ENCODE results near the gene PPFIA1.
A peak's percentile ranks its signal among the peaks of the same experiment; 100 is the strongest.
"Not testable (repeated sequence)": the region's sequence is repeated elsewhere in the genome, so short reads cannot be mapped to it uniquely, and the experiment has no call there.

The PPFIA1 gene

GRCh38 chr11:70398834-70399680 lies 128.6 kb downstream of the PPFIA1 start:
- no peak for DNase-seq

DNA sequence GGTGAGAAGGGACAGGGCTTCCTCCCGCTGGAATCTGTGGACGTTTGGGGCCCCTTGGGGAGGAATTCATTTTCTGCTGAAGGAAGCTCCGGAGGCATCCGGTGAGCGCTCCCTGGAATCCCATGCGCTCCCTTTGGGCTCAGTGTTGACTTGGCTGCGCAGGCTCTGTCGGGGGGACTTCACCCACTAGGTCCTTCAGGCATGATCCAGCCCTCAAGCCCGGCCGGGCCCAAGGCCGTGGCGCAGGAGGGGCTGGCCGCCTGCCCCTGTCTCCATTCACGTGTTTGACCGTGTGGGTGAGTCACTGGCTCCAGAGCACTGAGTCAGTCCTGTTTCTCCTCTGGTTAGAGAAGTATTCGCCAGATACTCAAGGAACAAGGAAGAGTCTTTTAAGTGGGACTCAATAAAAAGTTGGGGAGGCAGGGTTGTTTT lies 129.2 kb downstream of the PPFIA1 start:
- no peak for DNase-seq

- DNase-seq = no peak
Observed at GRCh38 chr11:70400643-70401042, 130.2 kb downstream of the PPFIA1 start.

DNA sequence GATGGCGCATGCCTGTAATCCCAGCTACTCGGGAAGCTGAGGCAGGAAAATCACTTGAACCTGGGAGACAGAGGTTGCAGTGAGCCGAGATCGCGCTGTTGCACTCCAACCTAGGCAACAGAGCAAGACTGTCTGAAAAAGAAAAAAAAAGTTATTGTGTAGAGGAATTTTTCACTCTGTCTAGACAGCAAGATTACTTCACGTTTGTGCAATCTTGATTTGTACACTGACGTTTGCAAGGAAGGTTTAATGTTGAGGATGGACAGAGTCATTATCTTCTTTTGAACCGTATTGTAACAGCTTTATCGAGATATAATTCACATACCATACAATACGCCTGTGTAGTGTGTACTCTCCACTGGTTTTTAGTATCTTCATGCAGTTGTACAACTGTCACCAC lies 131.5 kb downstream of the PPFIA1 start:
- DNase-seq = no peak

- peak; percentile 28 for DNase-seq
Observed at GRCh38 chr11:70402685-70403084, 132.2 kb downstream of the PPFIA1 start.

- DNase-seq = no peak
Observed at GRCh38 chr11:70404244-70404643, 133.8 kb downstream of the PPFIA1 start.

GRCh38 chr11:70405679-70406395 lies 135.3 kb downstream of the PPFIA1 start:
- no peak for DNase-seq

DNA sequence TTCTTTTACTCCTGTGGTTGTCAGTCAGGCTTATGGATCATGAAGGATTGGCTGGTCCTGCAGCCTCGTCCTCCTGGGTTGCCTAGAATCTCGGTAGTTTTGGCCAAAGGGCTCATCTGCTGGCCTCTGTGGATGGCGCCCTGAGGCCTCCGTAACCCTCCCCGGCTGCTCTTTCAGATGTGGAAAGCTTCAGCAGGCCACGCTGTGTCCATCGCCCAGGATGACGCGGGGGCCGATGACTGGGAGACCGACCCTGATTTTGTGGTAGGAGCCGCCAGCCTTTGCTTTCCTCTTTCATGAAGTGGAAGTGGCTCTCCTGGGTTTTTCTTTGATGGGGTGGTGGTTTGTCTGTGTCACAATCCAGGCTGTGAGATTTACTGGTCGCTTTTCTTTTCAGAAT lies 136.6 kb downstream of the PPFIA1 start:
- no peak for DNase-seq

DNA sequence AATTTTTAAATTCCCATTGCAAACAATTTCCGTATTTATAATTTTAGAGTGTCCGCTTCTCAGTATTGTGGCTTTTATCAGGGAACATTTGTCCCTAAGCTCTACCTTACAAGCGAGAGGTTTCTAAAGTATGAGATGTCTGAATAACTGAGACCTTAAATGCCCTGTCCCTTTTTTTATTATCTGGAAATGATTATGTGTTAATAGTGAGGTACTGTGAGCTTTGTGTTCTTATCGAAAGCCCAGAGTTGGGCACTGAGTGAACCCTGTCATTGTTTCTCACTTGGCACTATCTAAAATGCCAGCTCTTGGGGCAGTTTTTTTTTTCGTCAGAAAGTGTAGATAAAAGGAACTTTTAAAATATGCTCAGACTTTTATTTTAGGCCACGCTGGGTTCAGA lies 137.3 kb downstream of the PPFIA1 start:
- no peak for DNase-seq

GRCh38 chr11:70408326-70408725 lies 137.8 kb downstream of the PPFIA1 start:
- DNase-seq = not testable (repeated sequence)

DNA sequence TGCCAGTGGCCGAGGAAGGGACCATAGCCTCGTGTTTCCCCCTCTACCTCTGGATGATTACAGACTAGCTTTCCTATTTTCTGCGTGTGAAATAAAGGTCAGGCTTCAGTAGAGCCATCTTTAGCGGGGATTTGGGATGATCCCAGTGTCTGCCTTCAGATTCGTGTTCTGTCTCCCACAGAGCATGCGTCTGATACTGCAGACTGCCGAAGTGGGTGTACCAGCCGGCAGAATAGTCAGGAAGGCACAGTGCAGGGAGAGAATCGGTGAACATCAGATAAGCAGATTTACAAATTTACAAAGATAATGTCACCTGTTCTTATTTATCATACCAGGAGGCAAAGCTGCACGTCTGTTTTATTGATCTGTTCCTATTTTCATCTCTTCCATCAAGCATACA lies 138.9 kb downstream of the PPFIA1 start:
- DNase-seq = no peak

DNA sequence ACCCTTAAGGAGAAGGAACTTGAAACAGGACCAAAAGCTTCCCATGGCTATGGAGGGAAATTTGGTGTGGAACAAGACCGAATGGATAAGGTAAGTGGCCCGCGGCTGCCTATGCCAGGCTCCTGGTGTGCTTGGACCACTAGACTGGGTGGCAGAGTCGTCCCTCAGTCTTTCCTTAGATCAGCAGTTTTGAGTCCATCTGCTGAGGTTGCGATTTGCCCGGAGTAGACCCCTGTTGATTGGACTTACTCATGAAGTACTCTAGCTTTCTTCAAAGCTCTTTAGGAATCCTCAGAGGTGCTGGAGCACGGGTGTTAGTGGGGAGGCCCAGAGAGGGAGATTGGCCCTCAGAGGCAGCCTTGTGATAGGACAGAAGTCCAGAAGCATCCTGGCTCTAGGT lies 139.4 kb downstream of the PPFIA1 start:
- DNase-seq = no peak

- DNase-seq = no peak
Observed at GRCh38 chr11:70410276-70411205, 140.1 kb downstream of the PPFIA1 start.

DNA sequence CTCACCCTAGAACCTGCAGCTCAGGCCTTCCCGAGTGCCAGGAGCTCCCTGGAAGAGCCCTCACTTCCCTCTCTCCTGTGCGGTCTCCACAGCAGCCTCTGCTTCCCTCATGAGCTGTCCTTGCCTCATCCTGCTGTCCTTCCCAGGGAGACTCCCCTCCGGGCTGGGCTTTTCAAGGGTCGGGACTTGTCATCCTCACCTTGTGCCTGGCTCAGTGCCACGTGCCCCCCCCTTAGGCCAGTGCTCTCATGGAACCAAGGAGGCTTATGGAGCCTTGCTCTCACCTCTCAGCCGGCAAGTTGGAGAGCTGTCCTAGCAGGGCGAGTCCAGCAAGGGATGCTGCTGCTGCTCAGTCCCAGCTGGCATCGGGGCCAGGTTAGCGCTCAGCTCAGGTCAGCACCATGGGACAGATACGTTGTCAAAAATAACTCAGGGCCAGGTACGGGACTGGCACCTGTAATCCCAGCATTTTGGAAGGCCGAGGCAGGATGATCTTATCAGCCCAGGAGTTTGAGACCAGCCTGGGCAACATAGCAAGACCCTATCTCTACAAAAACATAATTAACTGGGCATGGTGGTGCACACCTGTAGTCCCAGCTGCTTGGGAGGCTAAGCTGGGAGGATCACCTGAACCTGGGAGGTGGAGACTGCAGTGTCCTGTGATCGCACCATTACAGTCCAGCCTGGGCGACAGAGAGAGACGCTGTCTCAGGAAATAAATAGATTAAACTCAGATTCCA lies 141.4 kb downstream of the PPFIA1 start:
- no peak for DNase-seq

- no peak for DNase-seq
Observed at GRCh38 chr11:70413151-70413550, 142.7 kb downstream of the PPFIA1 start.

GRCh38 chr11:70414341-70415100 lies 144.0 kb downstream of the PPFIA1 start:
- no peak for DNase-seq

- no peak for DNase-seq
Observed at GRCh38 chr11:70415191-70415590, 144.7 kb downstream of the PPFIA1 start.

DNA sequence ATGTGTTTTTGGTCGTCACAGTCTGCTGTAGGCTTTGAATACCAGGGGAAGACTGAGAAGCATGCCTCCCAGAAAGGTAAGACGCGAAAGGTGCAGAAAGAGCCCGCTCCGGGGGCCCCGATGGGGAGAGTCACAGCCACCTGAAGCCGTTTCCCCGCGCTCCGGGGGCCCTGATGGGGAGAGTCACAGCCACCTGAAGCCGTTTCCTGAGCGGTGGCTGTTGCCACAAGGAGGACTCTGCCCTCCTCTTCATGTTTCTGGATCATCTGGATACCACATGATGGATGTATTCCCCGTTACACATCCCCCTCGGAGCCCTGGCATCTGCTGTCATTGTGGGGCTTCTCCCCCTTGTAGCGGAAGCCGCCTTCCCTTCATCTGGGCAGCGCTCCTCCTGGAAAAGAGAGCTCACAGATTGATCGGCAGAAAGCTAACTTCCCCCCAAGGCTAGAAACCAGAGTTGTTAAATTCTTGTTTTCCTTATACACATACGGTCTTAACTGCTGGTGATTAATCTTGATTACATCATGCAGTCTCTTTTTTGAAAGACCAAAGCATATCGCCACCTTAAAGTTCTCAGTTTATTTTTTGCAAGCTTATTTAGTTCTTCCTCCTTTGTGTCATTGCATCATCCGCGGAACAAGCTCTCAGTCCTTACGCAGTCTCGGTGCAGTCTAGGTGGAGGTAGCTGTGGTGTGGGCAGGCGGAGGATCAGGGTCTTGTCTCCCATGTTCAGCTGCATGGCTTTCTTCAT lies 145.3 kb downstream of the PPFIA1 start:
- no peak for DNase-seq

DNA sequence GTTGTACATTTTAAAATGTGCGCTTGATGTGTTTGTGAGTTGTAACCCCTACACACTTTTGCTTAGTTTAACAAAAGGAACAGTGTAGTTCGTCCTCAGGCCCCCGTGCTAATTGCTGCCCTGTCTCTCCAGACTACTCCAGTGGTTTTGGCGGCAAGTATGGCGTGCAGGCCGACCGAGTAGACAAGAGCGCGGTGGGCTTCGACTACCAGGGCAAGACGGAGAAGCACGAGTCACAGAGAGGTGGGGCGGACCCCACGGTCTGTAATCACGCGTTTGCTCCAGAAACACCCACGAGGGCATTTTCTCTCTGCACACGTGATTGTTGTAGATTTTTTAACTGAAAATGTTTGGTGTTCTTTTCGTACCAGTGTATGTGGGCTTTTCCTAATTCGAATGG lies 146.4 kb downstream of the PPFIA1 start:
- no peak for DNase-seq

DNA sequence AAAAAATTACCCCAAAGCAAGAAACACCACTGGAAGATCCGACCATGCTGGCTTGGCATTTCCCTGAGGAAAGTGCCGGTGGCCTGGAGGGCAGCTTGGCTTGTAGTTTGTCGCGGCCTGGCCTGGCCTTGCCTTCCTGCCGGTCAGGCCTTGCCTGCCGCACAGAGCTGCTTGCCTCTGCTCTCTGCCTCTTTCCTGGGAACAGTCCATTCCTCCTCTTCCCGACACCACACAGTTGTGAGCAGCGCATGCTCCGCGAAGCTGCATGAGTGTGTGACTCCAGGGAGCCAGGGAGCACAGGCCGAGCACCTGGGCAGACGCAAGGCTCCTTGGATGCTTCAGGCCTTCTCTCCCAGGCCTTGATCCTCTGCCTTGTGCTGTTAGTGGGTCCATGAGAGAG lies 147.6 kb downstream of the PPFIA1 start:
- no peak for DNase-seq

Data from activated CD4-positive, alpha-beta T cell treated with anti-CD3 and anti-CD28 coated beads, Interleukin-2, Interleukin-6, amounts not matched to agents 100 ng/mL and 50 ng/mL, durations not matched to agents 16 hours and 8 hours (primary cell).